Transverse colon (tissue), 4 donors: ENCODE measurements around the gene SEPHS1. TPM values are rescaled to one million over a fixed set of nuclear protein-coding genes. Genes with fewer than 3 reads are reported as not detected.
A peak's percentile ranks its signal among the peaks of the same experiment; 100 is the strongest.
"Not testable (repeated sequence)": the region's sequence is repeated elsewhere in the genome, so short reads cannot be mapped to it uniquely, and the experiment has no call there.

ENCODE experiments used
- DNase-seq: peaks from one replicate; pipeline ENCODE4 v3.0.0-alpha.2; 2019
- H3K27ac ChIP-seq, 4 donors: fragments of 200-600 bp; sonication (generic); 2 replicates each; pipeline ENCODE4 v1.5.1; 2016 to 2018; ENCODE audit warnings: inconsistent platforms in 4 of 4
- H3K27me3 ChIP-seq: fragments of 200-600 bp; sonication (generic); 2 replicates; pipeline ENCODE4 v1.5.1; 2017; ENCODE audit warnings: inconsistent platforms
- H3K36me3 ChIP-seq, 4 donors: fragments of 200-600 bp; sonication (generic); 2 replicates each; pipeline ENCODE4 v1.5.1; 2017 to 2019; ENCODE audit warnings: inconsistent platforms in 4 of 4
- H3K4me1 ChIP-seq, 4 donors: fragments of 200-600 bp; sonication (generic); 2 replicates each; pipeline ENCODE4 v1.5.1; 2017 to 2020; ENCODE audit warnings: inconsistent platforms in 4 of 4
- H3K4me3 ChIP-seq, 4 donors: fragments of 200-600 bp; sonication (generic); 1 replicate in 1 of 4; 2 replicates in 3 of 4; pipeline versions ENCODE4 v1.5.1 to v1.6.1; 2017 to 2019; ENCODE audit warnings: inconsistent platforms in 4 of 4
- H3K9me3 ChIP-seq, 2 donors: fragments of 200-600 bp; sonication (generic); 2 replicates each; pipeline ENCODE4 v1.5.1; 2017 to 2019; ENCODE audit warnings: inconsistent platforms in 2 of 2
- CTCF ChIP-seq, 5 experiments: fragments of 200-600 bp in 3 of 5; fragments of 450-650 bp in 2 of 5; sonication (generic) in 3 of 5; IDR thresholded peaks; 1 replicate in 2 of 5; 2 replicates in 3 of 5; pipeline ENCODE4 v1.5.1; 2016 to 2017; ENCODE audit warnings: antibody characterized with exemption in 5 of 5, inconsistent platforms in 3 of 5, mild to moderate bottlenecking in 2 of 5, moderate library complexity in 1 of 5
- EP300 ChIP-seq: sonication (generic); formaldehyde crosslinking; IDR thresholded peaks from one replicate; pipeline ENCODE4 v1.6.1; 2017; ENCODE audit warnings: antibody characterized with exemption, low read depth
- POLR2A ChIP-seq: fragments of 450-650 bp; IDR thresholded peaks from one replicate; pipeline ENCODE4 v1.6.1; 2016; ENCODE audit warnings: antibody characterized with exemption, mild to moderate bottlenecking, moderate library complexity
- POLR2AphosphoS5 ChIP-seq, 3 donors: sonication (generic); formaldehyde crosslinking; IDR thresholded peaks; one replicate each; pipeline ENCODE4 v1.6.1; 2016; ENCODE audit warnings: antibody characterized with exemption in 3 of 3
- WGBS, 2 donors: methylation state at CpG; one replicate each; pipeline ENCODE4 v1.1.5; 2018; ENCODE audit warnings: low coverage in 1 of 2; 5-methylcytosine and 5-hydroxymethylcytosine counted together
- in situ Hi-C, 4 donors: fragments of 200-750 bp; cut with MboI; loops; one replicate each; pipeline versions ENCODE4 v1.15.0 to v1.15.1; 2017; ENCODE audit warnings: low sequenced_read_pairs in 3 of 4, low pct_ligation_motif_present in 1 of 4, low pct_unique_long_range_greater_than_20kb in 1 of 4
- intact Hi-C: fragments of 100-400 bp; cut with DNase I; formaldehyde crosslinking; loops from one replicate; pipeline ENCODE4 v1.15.1; 2023; ENCODE audit warnings: low total_unique reads
- total RNA-seq, 4 donors: library from RNA; depleted of rRNA; stranded (reverse); fragments of >200 nt; gene quantifications; one replicate each; pipeline ENCODE4 v1.1.0, GENCODE V29; 2016

SEPHS1 gene
- total RNA-seq, 4 donors from 2014 or later, result 14.6 to 44.6 (median 28.5) TPM

- peaks cover 0 to 31% (median 12%) of the 10 kb centered on the region in 4 donors for H3K4me1 ChIP-seq
- no peak for DNase-seq
- in situ Hi-C loops, result no loop called here
- no peak overlapping the region for H3K27ac ChIP-seq
- H3K27me3 ChIP-seq, result peaks cover 22% of the 10 kb centered on the region
- H3K4me3 ChIP-seq, result no peak overlapping the region
- TF ChIP-seq POLR2AphosphoS5 (IDR thresholded peaks at IDR 0.05), result no peak
- no peak for TF ChIP-seq EP300
- TF ChIP-seq POLR2A, result no peak
- no peak for TF ChIP-seq CTCF (IDR thresholded peaks at IDR 0.05)
- intact Hi-C loops, result no loop called here
- H3K36me3 ChIP-seq, result no peaks in the 10 kb centered on the region
- no peaks in the 10 kb centered on the region for H3K9me3 ChIP-seq
- 93 to 95% methylated on average over 5 to 7 of the region's 7 CpGs for WGBS, 2 donors
Observed at GRCh38 chr10:13386021-13386420, 37.9 kb upstream of the SEPHS1 start.

- WGBS, 2 donors, result 6 to 15% methylated on average over 6 to 18 of the region's 18 CpGs
- H3K27ac ChIP-seq, result peak overlapping the region; percentile 79 to 88 (median 82)
- H3K36me3 ChIP-seq, result no peaks in the 10 kb centered on the region
- peaks cover 26% of the 10 kb centered on the region for H3K27me3 ChIP-seq
- peak overlapping the region in 3 of 4 donors; percentile 11 to 41 (median 14) for H3K4me3 ChIP-seq
- in situ Hi-C loops (no loop called here), intact Hi-C loops (no loop called here)
- TF ChIP-seq CTCF (IDR thresholded peaks at IDR 0.05) (no peak), POLR2AphosphoS5 (IDR thresholded peaks at IDR 0.05) (peak in 2 of 3 donors; percentile 43 to 62), POLR2A (no peak), EP300 (no peak)
- DNase-seq, result peak; percentile 89
- H3K9me3 ChIP-seq, result no peaks in the 10 kb centered on the region
- peaks cover 0 to 32% (median 12%) of the 10 kb centered on the region in 4 donors for H3K4me1 ChIP-seq
Observed at GRCh38 chr10:13383399-13383761, 35.3 kb upstream of the SEPHS1 start.

GRCh38 chr10:13382703-13383398 lies 34.8 kb upstream of the SEPHS1 start:
- H3K27me3 ChIP-seq, result peaks cover 28% of the 10 kb centered on the region
- peak overlapping the region in 3 of 4 donors; percentile 11 to 41 (median 14) for H3K4me3 ChIP-seq
- TF ChIP-seq CTCF (IDR thresholded peaks at IDR 0.05), result peak in 1 of 5 experiments; percentile 40
- no peak for TF ChIP-seq POLR2AphosphoS5 (IDR thresholded peaks at IDR 0.05)
- TF ChIP-seq POLR2A, result peak; percentile 38
- H3K36me3 ChIP-seq, result no peaks in the 10 kb centered on the region
- 10 to 17% methylated on average over 21 to 23 of the region's 23 CpGs for WGBS, 2 donors
- DNase-seq, result peak; percentile 54
- intact Hi-C loops (no loop called here), in situ Hi-C loops (no loop called here)
- H3K27ac ChIP-seq, result peak overlapping the region; percentile 79 to 88 (median 82)
- H3K9me3 ChIP-seq, result no peaks in the 10 kb centered on the region
- peaks cover 0 to 35% (median 12%) of the 10 kb centered on the region in 4 donors for H3K4me1 ChIP-seq

GRCh38 chr10:13379061-13379460 lies 31.0 kb upstream of the SEPHS1 start:
- in situ Hi-C loops, result loop anchor here in 2 of 4 donors (10.0 kb wide), 2 partner anchors 46 to 56 kb away; no protein-coding TSS in a partner anchor

More at GRCh38 chr10:13379061-13379460, 31.0 kb upstream of the SEPHS1 start:
- not testable (repeated sequence) for H3K4me3 ChIP-seq, H3K9me3 ChIP-seq, H3K36me3 ChIP-seq, DNase-seq, H3K27ac ChIP-seq
- Histone ChIP-seq H3K27me3 (peaks cover 27% of the 10 kb centered on the region), H3K4me1 (peaks cover 0 to 26% (median 9%) of the 10 kb centered on the region in 4 donors)
- intact Hi-C loops, result loop anchor here (5.0 kb wide), 1 partner anchor 738 kb away; no protein-coding TSS in a partner anchor
- 83 to 87% methylated on average over 1 to 4 of the region's 4 CpGs for WGBS, 2 donors
